CD4-positive, alpha-beta T cell treated with Interleukin-21 for 1 hour (primary cell): ENCODE data around the gene NKX6-2.
"Not testable (repeated sequence)": the region's sequence is repeated elsewhere in the genome, so short reads cannot be mapped to it uniquely, and the experiment has no call there.

Source experiments
- DNase-seq: peaks from one replicate; pipeline ENCODE4 v3.0.0-alpha.2; 2020

NKX6-2 gene

DNA sequence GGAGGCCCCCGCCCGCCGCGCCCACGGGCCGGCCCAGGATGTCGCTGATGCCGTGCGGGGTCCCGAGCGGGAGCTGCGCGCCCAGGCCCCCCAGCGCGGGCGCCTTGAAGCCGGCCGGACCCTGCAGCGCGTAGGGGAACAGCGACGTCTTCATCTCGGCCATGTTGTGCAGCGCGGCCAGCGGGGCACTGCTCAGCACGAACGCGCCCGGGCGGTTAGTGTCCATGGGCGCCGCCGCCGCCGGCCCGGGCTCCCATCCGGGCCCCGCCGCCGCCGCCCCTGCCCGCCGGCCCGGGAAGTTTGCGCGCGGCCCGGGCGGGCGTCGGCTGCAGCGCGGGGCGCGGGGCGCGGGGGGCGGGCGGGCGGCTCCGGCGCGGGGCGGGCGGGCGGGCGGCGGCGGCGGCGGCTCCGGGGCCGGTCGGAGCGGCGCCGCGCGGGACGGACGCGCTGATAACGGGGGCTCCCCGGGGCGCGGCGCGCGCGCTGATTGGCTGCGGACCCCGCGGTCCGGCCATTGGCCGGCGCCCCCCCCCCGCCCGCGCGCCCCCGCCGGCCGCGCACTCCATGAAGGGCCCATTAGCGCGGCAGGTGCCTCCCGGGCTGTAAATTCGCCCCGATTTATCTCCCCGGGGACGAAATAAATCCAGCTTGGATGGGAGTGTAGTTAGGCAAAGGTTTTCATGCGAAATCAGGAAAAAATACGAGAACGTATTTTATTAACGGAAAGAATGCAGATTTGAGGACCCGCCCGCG is at the start of gene NKX6-2:
Gene NKX6-2 (minus strand): TSS at position 425 of the 753 bp plus-strand sequence. CDS start 199 bp downstream, at position 226.
- DNase-seq, result no peak

DNA sequence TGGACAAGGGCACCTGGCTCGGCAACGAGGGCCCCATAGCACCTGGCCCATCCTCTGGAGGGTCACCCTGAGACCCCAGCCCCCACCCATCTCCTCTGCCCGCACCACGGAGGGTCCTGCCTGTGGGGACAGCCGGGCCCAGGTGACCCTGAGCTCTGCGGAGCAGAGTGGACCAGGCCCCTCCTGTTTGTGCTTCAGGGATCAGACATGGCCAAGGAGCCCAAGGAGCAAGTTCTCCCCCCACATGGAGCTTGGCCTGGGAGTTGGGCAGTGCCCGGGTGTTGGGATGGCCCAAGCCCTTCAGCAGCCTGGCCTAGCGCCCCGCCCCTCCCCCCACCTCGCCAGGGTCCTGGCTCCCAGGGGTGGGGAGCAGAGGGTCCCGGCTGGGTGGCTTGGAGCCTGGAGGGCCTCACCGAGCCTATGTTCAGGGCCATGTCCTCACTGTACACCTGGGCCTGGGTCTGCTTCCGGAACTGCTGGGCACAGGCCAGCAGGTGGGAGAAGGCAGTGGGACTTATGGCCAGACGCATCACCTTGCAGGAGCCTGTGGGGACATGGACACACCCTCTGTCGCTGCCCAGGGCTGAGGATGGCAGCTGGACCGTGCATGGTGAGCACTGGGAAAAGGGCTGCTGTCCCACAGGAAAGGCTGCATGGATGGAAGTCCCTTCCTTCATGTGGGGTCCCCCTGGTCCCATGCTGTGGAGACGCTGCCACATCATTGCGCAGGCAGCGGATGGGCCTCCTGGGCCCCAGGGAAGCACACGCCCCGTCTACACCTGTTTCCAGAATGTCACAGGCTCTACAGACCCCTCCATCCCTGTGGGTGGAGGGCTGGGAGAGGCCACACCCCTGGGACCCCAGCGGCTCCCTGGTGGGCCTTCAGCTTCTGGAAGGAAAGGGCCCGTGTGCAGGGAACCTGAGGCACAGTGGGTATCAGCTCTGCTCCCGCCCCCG is 49.2 kb upstream of the NKX6-2 start:
- DNase-seq, result no peak

DNA sequence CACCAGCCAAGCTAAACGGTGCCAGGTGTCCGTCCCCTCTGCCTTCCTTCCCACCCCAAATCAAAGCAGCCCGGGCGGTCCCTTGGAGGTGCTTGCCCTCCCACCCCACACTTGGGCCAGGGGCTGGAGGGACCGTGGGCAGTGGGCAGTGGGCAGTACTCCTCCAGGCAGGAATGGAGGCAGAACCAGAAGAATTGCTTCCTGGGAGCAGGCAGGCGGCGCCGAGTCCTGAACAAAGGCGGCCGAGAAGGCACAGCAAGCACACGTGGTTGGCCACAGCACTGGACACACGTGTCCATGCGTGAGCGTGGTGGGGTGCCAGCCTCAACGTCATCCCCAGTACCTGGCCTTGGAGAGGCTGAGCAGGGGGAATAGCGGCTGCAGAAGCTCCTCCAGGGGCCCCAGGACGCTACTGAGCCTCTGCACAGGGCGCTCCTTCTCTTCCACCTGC is 48.4 kb upstream of the NKX6-2 start:
- DNase-seq, result no peak

DNA sequence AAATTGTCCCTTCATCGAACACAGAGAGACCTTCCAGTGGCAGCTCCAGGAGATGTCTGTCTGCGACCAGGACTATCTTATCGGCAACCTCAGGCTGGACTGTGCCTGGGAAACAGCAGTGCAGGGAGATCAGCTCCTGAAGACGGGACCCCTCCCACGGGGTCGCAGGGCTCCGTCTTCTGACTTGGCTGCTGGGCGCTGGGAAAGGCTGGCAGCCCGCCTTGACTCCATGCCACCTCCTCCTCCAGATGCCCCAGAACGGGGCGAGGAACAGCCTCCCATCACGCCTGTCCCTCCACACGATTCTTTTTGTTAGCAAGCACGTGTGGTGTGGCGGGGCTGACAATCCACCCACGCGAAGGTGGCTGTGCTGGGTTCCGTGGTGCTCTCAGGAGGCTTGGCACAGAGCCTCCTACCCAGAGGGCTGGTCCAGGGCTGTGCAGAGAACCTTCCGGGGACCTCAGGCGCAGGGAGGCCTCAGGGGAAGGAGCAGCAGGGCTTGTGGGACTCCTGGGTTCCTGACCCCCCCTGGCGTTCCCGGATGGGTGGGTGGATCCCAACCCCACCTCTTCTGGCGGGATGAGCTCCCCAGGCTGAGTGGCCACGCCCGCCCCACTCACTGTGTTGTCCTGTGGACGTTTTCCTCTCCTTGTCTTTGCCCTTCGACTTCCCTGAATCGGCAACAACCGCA is 47.6 kb upstream of the NKX6-2 start:
- DNase-seq, result no peak

DNA sequence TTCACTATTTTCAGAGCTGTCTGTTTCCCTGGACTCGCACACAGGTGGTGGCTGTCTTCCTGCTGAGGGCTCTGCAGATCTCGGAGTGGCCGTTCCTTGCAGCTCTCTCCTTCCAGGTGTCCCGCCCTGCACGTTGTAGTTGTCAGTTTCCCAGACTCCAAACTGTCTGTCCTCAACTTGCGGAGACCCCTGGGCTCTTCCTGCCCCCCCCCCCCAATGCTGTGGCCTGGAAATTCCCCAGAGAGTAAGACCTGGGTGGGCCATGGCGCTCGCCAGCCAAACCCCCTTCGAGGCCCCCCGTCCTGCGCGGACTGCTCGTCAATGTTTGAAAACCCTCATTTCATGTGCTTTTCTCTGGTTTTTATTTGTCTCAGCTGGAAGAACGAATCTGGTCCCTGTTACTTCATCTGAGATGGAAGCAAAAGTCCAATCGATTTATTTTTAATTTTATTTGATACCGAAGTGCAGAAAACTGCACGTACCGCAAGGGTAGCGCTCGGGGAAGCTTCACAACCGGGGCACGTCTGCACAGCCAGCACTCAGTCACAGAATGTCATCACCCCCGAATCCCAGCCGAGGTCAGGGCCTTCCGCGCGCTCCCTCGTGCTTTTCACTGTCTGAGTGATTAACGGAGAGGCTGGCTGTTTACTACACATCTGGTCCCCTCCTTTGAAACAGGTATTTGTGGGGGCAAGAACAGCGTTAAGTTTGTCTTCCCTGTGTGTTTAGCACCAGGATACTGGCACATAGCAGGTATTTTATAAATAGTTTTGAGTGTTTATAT is 46.4 kb upstream of the NKX6-2 start:
- no peak for DNase-seq

DNA sequence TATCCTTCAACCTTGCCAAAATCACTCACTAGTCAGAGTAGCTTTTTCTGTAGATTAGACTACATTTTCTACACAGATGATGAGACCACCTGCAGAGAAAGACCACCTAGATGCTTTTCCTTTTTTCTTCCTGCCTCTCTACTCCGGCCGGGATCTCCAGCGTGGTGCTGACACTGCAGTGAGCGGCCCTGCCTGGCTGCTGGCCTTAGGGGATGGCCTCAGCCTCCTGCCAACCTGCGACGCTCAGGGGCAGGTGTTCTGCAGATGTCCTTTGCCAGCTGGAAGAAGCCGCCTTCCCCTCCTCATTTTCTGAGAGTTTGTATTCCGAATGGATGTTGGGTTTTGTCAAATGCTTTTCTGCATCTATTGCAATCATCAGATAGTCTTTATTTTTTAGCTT is 43.5 kb upstream of the NKX6-2 start:
- DNase-seq, result no peak

DNA sequence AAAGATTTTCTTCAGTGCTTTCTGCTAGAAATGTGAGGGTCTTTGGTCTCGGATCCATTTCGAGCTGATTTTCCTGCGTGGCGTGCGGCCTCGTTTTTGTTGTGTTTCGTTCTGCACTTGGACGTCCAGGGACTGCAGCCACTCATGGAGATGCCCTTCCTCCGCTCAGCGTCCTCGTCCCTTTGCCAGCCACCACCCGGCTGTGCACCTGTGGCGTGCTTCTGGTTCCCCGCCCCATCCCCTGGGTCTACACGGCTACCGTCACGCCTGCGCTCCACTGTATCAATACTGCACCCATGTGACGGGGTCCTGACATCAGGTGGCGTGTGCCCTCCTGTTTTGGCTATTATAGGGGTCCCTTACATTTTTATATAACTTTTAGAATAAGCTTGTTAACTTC is 42.7 kb upstream of the NKX6-2 start:
- no peak for DNase-seq

DNA sequence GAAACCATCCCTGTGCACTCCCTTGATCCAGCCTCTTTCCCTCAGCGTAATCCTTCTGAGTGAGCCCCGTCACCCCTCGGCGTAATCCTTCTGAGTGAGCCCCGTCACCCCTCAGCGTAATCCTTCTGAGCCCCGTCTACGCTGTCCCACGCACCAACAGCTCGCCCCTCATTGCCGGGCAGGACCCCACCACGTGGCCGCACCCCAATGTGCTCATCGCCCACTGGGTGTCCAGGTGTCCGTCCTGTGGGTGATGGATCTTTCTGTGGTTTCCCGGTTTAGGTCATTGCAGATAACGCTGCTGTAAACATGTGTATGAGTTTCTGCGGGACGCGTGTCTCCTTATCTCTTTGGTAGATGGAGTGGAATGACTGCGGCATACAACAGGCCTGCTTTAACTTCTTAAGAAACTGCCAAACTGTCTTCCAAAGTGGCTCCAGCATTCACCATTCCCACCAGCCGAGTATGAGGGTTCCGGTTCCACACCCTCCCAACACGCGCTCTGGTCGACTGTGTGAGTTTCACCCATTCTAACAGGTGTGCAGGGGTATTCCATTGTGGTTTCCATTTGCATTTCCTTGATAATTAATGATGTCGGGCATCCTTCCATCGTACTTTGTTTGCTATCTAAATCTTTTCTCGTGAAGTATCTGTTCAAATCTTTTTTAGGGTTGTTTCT is 42.1 kb upstream of the NKX6-2 start:
- no peak for DNase-seq

DNA sequence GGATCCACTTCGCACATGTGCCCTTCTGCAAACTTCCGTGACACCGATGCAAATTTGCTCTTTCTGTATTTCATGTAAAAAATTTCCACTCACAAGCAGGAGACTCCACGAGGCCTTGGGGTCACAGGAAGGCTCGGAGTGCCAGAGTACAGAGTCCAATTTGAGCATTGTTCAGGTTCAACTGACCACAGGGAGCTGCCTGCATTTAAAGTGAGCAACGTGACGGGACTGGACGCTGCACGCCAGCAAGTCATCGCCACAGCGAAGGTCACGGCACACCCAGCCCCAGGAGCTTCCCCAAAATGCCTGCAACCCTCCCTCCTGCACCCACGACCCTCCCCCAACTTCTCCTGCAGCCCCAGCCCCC is 41.5 kb upstream of the NKX6-2 start:
- DNase-seq, result no peak

DNA sequence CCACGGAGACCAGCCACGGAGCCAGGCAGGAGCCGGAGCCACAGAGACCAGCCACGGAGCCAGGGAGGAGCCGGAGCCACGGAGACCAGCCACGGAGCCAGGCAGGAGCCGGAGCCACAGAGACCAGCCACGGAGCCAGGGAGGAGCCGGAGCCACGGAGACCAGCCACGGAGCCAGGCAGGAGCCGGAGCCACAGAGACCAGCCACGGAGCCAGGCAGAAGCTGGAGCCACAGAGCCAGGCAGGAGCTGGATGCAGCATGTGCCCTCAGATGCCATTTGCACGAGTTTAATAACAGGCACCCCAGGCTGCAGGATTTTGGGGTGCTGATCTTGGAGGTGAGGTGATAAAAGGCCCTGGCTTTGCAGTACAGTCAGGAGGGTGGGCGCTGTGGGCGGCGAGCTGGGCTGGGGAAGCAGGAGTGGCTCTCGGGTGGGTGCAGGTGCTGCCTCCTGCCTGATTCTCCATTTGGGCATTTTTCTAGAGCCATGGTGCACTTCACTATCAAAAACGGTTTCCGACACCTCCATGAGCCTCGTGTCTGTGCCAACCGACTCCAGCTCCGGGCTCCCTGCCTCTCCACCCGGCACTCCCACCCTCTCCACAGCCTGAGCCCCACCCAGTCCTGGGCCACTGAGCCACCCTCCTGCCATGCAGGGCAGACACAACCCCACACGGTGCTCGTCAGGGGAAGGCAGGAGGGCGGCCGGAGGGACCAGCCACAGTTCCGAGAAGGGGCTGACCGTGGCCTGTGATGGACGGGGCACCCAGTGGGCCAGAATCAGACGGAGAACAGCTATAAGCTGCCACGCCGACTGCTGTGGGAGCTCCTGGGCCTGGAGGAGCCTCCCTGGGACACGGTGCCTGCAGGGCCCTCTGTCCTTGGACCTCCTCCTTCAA is 40.8 kb upstream of the NKX6-2 start:
- DNase-seq, result no peak

DNA sequence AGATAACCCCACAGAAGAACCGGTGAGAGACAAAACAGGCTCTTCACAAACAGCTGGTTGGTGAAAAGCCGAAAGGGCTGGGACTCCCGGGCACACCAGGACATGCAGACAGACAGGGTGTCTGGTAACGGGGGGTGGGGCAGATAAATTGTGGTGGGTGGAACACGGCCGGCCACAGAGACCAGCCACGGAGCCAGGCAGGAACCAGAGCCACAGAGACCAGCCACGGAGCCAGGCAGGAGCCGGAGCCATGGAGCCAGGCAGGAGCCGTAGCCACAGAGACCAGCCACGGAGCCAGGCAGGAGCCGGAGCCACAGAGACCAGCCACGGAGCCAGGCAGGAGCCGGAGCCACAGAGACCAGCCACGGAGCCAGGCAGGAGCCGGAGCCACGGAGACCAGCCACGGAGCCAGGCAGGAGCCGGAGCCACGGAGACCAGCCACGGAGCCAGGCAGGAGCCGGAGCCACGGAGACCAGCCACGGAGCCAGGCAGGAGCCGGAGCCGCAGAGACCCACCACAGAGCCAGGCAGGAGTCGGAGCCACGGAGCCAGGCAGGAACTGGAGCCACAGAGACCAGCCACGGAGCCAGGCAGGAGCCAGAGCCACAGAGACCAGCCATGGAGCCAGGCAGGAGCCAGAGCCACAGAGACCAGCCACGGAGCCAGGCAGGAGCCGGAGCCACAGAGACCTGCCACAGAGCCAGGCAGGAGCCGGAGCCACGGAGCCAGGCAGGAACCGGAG is 40.0 kb upstream of the NKX6-2 start:
- DNase-seq, result not testable (repeated sequence)

DNA sequence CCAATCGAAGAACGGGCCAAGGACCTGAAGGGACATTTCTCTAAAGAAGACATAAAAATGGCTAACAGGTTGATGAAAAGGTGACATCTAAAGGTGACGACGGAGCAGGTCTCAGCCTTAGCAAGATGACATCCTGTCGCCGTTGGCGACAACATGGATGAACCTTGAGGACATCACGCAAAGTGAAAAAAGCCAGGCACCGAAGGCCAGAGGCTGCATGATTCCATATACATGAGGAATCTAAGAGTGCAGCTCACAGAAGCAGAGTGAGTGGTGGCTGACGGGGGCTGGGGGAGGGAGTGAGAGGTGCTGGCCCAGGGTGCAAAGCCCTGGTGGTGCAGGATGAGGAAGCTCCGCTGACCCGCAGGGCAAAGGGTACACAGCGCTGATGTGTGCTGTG is 34.1 kb upstream of the NKX6-2 start:
- no peak for DNase-seq

DNA sequence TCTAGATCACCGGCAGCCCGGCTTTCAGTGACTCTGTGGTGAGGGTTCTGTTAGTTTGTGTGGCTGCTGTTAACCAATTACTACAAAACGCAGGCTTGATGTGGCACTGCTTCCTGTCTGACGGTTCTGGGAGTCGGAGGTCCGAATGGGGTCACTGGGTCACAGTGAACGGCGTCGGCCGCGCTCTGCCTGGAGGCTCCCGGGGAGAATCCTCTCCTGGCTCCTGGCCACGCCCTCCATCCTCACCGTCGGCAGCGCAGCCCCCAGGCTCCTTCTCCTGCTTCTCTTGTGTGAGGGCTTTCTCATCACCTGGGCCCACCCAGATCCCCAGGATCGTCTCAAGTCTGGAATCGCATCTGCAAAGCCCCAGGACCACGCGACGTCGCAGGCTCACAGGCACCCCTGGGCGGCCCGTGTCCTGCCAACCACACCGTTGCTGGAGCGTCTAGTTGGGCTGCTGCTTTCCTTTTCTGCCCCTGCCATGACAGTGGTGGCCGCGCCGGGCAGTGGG is 31.8 kb upstream of the NKX6-2 start:
- DNase-seq, result no peak

DNA sequence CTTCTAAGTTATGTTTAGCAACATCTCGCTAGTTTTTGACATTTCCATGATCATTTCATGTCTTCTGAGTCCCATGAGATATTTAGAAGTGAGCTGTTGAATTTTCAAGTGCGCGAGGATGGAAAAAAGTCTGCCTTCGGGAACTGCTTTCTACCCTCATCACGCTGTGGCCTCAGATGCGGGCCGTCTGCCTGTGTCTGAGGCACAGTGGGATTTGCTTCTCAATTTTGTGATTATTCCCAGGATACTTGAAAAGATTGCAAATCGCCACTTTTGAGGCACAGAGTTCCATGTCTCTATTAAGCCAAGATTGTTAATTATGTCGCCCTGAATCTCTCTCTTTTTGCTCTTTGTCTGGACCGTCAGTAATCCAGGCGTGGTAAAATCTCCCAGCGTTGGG is 30.8 kb upstream of the NKX6-2 start:
- DNase-seq, result no peak

DNA sequence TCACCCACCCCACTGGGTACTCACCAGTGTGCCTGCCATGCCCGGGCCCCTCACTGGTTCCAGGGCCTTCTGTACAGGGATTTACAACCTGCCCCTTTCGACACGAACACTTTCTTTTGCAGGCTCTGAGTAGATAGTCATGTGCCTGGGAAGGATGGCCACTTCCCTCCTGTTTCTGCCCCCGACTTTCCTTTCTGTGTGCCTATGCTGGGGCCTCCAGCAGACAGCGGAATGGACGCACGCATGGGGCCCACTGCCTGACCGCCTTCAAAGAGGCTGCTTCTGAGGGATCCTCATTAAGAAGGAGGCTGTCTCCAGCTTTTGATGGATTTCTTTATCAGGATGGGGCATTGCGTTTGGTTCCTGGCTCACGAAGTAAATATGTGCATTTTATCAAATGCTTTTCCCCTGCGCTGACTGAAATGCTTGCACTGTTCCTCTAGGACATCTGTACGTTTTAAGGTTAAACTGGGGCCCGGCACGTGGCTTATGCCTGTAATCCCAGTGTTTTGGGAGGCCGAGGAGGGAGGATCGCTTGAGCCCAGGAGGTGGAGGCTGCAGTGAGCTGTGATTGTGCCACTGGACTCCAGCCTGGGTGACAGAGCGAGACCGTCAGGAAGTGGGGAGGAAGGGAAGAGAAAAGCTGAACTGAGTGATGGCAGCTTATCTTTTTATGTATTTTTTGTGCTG is 29.4 kb upstream of the NKX6-2 start:
- no peak for DNase-seq

DNA sequence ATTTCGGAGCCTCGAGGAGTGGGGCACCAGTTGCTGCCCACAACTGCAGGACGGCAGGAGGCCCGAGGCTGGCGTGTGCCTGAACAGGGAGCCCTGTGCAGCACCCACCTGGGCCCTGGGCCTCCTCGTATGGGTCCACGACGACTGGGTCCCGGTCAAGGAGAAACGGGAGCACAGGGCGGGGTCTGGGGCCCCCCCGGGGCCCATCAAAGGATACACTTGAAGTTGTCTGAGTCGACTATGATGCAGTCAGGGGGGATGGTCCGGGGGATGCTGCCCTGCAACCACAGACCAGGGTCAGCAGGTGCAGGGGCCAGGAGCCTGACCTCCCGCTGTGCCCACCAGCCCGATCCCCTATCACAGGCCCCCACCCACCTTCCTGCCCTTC is 28.5 kb upstream of the NKX6-2 start:
- DNase-seq, result no peak

DNA sequence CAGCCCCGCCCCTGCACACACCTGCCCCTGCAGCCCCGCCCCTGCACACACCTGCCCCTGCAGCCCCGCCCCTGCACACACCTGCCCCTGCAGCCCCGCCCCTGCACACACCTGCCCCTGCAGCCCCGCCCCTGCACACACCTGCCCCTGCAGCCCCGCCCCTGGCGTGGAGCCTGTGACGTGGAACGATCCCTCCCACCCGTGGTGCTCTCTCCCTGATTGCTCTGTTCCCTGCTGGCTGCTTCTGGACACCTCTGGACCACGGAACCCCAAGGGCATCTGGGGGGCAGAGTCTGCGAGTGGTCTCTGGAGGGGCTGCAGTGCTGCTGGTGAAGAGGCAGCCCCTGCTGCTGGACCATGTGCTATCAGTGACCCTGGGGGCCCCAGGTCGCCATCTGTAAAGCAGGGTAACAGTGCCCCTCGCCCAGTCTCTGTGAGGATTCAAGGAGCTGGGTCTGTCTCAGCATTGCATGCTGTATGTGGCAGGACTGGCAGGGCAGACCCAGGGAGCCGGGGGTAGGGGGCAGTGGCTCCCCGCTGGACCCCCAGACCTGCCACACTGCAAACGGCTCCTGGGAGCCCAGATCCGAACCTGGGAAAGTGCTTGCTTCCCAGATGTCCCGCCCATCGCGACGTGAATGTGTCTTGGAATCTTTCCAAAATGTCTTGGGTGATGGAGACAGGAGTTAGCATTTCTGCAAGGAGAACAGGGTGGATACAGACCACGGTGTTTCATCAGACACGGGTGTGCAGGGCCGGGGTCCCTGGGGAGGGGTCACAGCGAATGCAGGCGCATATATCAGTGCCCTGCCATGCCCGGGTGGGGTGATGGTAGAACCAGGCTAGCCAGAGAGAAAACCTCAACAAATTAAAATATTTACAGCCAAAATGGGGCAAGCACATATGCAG is 27.9 kb upstream of the NKX6-2 start:
- DNase-seq, result no peak

DNA sequence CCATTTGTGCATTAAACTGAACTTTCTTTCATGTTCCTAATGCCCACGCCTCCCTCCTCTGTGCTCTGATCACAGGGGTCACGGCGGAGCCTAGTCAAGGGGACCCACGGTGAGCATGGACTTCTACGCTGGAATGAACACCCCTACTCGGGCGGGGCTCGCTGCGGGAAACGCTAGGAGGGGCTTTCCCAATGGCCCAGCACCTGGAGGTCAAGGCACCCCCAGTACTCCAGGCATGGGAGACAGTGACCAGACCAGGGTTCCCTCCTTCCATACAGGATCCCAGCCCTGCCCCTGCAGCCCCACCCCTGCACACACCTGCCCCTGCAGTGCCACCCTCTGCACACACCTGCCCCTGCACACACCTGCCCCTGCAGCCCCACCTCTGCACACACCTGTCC is 27.1 kb upstream of the NKX6-2 start:
- no peak for DNase-seq
